ENCODE data around the gene UNC5A. TPM values are rescaled to one million over a fixed set of nuclear protein-coding genes. Genes with fewer than 3 reads are reported as not detected.

UNC5A gene
- total RNA-seq, 1 experiment from 2014 or later = not detected

GRCh38 chr5:176918613-176919012 is 108.3 kb downstream of the UNC5A start:
- Histone ChIP-seq H3K27me3 (ENCODE audit: low read length) (no peaks in the 10 kb centered on the region), H3K4me3 (ENCODE audit: low read length) (no peak overlapping the region), H3K4me1 (ENCODE audit: low read length) (no peaks in the 10 kb centered on the region), H3K79me2 (ENCODE audit: low read length) (peaks cover 50% of the 10 kb centered on the region), H3K36me3 (ENCODE audit: insufficient read depth, low read length) (no peaks in the 10 kb centered on the region; the same call in 1 of the 2 replicates), H3K9ac (ENCODE audit: low read length) (no peak overlapping the region), H3K9me2 (replicated peaks; ENCODE audit: insufficient read depth, low read length) (no peaks in the 10 kb centered on the region), H3K27ac (ENCODE audit: low read length) (no peak overlapping the region), H2AFZ (ENCODE audit: low read length) (no peak overlapping the region), H3K9me3 (ENCODE audit: low read length) (no peaks in the 10 kb centered on the region), H4K20me1 (ENCODE audit: insufficient read depth, low read depth, low read length) (peaks cover 4% of the 10 kb centered on the region; the same call in 1 of the 2 replicates), H3K4me2 (ENCODE audit: low read depth, low read length, poor library complexity, severe bottlenecking) (no peak overlapping the region)
- DNase-seq = no peak

- DNase-seq = no peak
- no peak overlapping the region for H3K4me2 ChIP-seq (ENCODE audit: low read depth, low read length, poor library complexity, severe bottlenecking)
- no peak overlapping the region for H2AFZ ChIP-seq (ENCODE audit: low read length)
- H3K27me3 ChIP-seq (ENCODE audit: low read length) = no peaks in the 10 kb centered on the region
- H3K4me3 ChIP-seq (ENCODE audit: low read length) = no peak overlapping the region
- H3K4me1 ChIP-seq (ENCODE audit: low read length) = no peaks in the 10 kb centered on the region
- no peaks in the 10 kb centered on the region for H3K9me3 ChIP-seq (ENCODE audit: low read length)
- no peak overlapping the region for H3K27ac ChIP-seq (ENCODE audit: low read length)
- H3K79me2 ChIP-seq (ENCODE audit: low read length) = peaks cover 43% of the 10 kb centered on the region
- H3K9me2 ChIP-seq (replicated peaks; ENCODE audit: insufficient read depth, low read length) = no peaks in the 10 kb centered on the region
- H4K20me1 ChIP-seq (ENCODE audit: insufficient read depth, low read depth, low read length) = no peaks in the 10 kb centered on the region
- no peak overlapping the region for H3K9ac ChIP-seq (ENCODE audit: low read length)
- no peaks in the 10 kb centered on the region for H3K36me3 ChIP-seq (ENCODE audit: insufficient read depth, low read length)
Measured at GRCh38 chr5:176921714-176922113, 111.4 kb downstream of the UNC5A start.

GRCh38 chr5:176922817-176923216 is 112.5 kb downstream of the UNC5A start:
- Histone ChIP-seq H4K20me1 (ENCODE audit: insufficient read depth, low read depth, low read length) (no peaks in the 10 kb centered on the region), H3K79me2 (ENCODE audit: low read length) (peaks cover 40% of the 10 kb centered on the region), H3K4me1 (ENCODE audit: low read length) (no peaks in the 10 kb centered on the region), H3K27me3 (ENCODE audit: low read length) (no peaks in the 10 kb centered on the region), H3K4me2 (ENCODE audit: low read depth, low read length, poor library complexity, severe bottlenecking) (no peak overlapping the region), H2AFZ (ENCODE audit: low read length) (no peak overlapping the region), H3K27ac (ENCODE audit: low read length) (no peak overlapping the region), H3K36me3 (ENCODE audit: insufficient read depth, low read length) (no peaks in the 10 kb centered on the region), H3K4me3 (ENCODE audit: low read length) (no peak overlapping the region), H3K9ac (ENCODE audit: low read length) (no peak overlapping the region), H3K9me3 (ENCODE audit: low read length) (no peaks in the 10 kb centered on the region), H3K9me2 (replicated peaks; ENCODE audit: insufficient read depth, low read length) (no peaks in the 10 kb centered on the region)
- no peak for DNase-seq

GRCh38 chr5:176927562-176927961 is 117.2 kb downstream of the UNC5A start:
- peaks cover 6% of the 10 kb centered on the region for H3K4me1 ChIP-seq (ENCODE audit: low read length)
- H3K9me3 ChIP-seq (ENCODE audit: low read length) = no peaks in the 10 kb centered on the region
- DNase-seq = no peak
- H3K4me2 ChIP-seq (ENCODE audit: low read depth, low read length, poor library complexity, severe bottlenecking) = no peak overlapping the region
- no peak overlapping the region for H3K4me3 ChIP-seq (ENCODE audit: low read length)
- no peak overlapping the region for H3K9ac ChIP-seq (ENCODE audit: low read length)
- H3K27me3 ChIP-seq (ENCODE audit: low read length) = no peaks in the 10 kb centered on the region
- H3K9me2 ChIP-seq (replicated peaks; ENCODE audit: insufficient read depth, low read length) = no peaks in the 10 kb centered on the region
- no peak overlapping the region for H2AFZ ChIP-seq (ENCODE audit: low read length)
- H4K20me1 ChIP-seq (ENCODE audit: insufficient read depth, low read depth, low read length) = no peaks in the 10 kb centered on the region
- H3K36me3 ChIP-seq (ENCODE audit: insufficient read depth, low read length) = peaks cover 17% of the 10 kb centered on the region; the same call in 1 of the 2 replicates
- peaks cover 34% of the 10 kb centered on the region for H3K79me2 ChIP-seq (ENCODE audit: low read length)
- no peak overlapping the region for H3K27ac ChIP-seq (ENCODE audit: low read length)

- H3K36me3 ChIP-seq (ENCODE audit: insufficient read depth, low read length) = peaks cover 24% of the 10 kb centered on the region; the same call in 1 of the 2 replicates
- no peaks in the 10 kb centered on the region for H3K27me3 ChIP-seq (ENCODE audit: low read length)
- H3K9ac ChIP-seq (ENCODE audit: low read length) = no peak overlapping the region
- H2AFZ ChIP-seq (ENCODE audit: low read length) = no peak overlapping the region
- no peak for DNase-seq
- no peaks in the 10 kb centered on the region for H3K9me2 ChIP-seq (replicated peaks; ENCODE audit: insufficient read depth, low read length)
- H4K20me1 ChIP-seq (ENCODE audit: insufficient read depth, low read depth, low read length) = no peaks in the 10 kb centered on the region
- H3K4me1 ChIP-seq (ENCODE audit: low read length) = peaks cover 6% of the 10 kb centered on the region
- H3K4me2 ChIP-seq (ENCODE audit: low read depth, low read length, poor library complexity, severe bottlenecking) = no peak overlapping the region
- H3K27ac ChIP-seq (ENCODE audit: low read length) = no peak overlapping the region
- no peak overlapping the region for H3K4me3 ChIP-seq (ENCODE audit: low read length)
- no peaks in the 10 kb centered on the region for H3K9me3 ChIP-seq (ENCODE audit: low read length)
- H3K79me2 ChIP-seq (ENCODE audit: low read length) = peaks cover 32% of the 10 kb centered on the region
Measured at GRCh38 chr5:176929654-176930053, 119.3 kb downstream of the UNC5A start.

Other genes with a start within 250 kb of the UNC5A start
- 1.9 and 4.6 TPM in 2 replicates for gene GPRIN1, start 200.4 kb upstream of the UNC5A start, total RNA-seq (2014; rRNA removed; shearing (Covaris generic); ENCODE audit: low replicate concordance)
- gene SNCB, start 180.0 kb upstream of the UNC5A start, total RNA-seq (2014; rRNA removed; shearing (Covaris generic); ENCODE audit: low replicate concordance) = not detected in 2 replicates
- not detected in 2 replicates for gene EIF4E1B, start 179.9 kb upstream of the UNC5A start, total RNA-seq (2014; rRNA removed; shearing (Covaris generic); ENCODE audit: low replicate concordance)
- gene TSPAN17, start 163.1 kb upstream of the UNC5A start, total RNA-seq (2014; rRNA removed; shearing (Covaris generic); ENCODE audit: low replicate concordance) = 4.8 and 14.4 TPM in 2 replicates
- not detected in 2 replicates for gene HK3, start 88.8 kb downstream of the UNC5A start, total RNA-seq (2014; rRNA removed; shearing (Covaris generic); ENCODE audit: low replicate concordance)
- 38.0 and 57.7 TPM in 2 replicates for gene UIMC1, start 196.2 kb downstream of the UNC5A start, total RNA-seq (2014; rRNA removed; shearing (Covaris generic); ENCODE audit: low replicate concordance)
- gene ZNF346, start 212.1 kb downstream of the UNC5A start, total RNA-seq (2014; rRNA removed; shearing (Covaris generic); ENCODE audit: low replicate concordance) = 26.2 and 35.5 TPM in 2 replicates